Stimulated activated CD8-positive, alpha-beta memory T cell treated with anti-CD3 and anti-CD28 coated beads, Interleukin-4, amount 100 ng/mL, for 1 hour (primary cell): ENCODE results near the gene LTV1.

Experiments
- DNase-seq, 2 donors: peaks; one replicate each; pipeline ENCODE4 v3.0.0-alpha.2; 2020; ENCODE audit warnings: low read depth in 2 of 2, low spot score in 1 of 2

LTV1 gene

DNA sequence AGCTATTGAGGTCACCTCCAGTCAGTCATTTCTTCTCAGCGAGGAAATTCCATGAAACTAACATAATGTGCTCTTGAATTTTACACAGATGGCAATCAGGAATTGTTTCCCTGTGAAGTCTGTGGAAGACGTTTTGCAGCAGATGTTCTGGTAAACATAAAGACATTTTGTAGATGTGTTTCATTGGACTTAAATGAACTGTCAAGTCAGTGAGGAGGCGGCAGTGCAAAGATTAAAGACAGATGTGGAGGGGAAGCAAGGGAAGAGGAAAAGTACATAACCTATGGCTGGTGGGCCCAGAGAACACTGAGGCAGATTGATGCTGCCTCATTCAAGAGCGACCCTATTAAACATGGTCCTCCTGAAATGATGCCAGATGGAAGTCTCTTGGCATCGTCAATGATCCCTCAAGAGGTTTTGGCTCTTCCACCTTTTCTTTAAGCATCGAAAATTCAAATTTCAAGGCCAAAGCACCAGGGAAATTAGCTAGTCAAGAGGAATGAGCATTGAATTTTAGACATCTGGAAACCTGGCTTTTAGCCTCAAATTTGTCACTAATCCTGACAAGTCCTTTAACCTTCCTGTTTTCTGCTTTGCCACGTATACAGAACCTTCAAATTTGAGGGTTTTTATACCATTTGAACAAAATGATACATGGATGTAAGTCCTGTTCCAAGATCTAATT is 41.2 kb downstream of the LTV1 start:
- no peak for DNase-seq

GRCh38 chr6:143885116-143885515 is 42.0 kb downstream of the LTV1 start:
- DNase-seq, result no peak

DNA sequence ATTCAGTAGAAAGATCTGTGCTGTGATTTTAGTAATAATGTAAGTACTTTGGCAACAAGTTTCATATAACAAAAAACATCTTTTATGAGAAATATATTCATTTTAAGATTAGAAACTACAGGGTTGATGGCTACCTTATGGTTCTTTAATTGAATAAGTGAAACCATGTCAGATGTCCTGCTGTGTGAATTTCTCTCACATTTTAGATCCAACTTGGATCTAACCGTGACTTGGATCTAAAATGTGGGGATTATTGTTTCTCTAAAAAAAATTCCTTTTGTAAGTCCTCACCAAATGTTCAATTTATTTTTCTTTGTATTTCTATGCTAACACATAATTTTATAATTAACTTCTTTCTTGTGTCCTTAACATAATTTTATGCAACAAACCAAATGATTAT is 51.5 kb downstream of the LTV1 start:
- no peak for DNase-seq

DNA sequence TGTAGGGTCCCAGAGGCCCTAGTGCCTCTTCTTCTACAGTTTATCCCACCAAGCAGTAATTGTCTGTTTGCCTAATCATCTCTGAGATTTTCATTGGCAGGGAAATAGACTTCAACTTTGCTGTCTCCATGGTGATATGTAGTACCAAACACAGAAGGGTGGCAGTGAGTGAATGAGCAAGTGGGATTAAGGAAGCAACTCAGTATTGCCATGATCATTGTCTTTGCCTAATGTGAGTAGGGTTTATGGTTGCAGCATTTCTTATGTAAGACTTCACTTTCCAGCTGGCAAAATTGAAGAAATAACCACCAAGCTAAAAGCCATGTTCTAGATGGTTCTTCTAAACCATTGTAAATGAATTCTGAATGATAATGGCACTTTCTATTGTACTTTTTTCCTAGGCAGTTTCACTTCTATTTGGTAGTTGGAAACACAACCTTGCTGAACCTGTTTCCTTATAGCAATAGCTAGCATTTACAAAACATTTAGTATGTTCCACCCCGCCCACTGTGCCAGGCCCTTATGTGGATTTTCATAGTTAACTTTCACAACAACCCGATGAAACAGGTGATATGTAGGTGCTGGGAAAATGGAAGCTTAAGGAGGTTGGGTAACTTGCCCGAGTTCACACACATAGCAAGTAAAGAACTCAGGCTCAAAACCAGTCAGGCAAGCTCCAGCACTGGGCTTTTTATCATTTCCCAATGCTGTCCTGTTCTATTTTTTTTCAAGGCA is 53.2 kb downstream of the LTV1 start:
- DNase-seq, result no peak

DNA sequence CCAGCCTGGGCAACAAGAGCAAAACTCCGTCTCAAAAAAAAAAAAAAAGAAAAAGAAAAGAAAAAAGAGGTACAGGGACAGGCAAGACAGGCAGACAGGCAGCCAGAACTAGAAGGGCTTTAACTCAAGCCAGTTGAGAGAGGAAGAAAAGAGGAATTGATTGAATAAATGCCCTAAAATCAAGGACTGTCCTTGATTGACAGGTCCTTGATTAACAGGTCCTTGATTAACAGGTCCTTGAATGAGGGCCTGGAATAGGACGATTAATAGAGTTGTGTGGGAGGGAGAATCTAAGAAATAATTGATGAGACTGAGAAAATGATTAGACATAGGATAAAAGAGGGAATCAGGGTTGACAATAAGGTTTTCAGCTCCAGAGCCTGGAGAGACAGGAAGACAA is 57.2 kb downstream of the LTV1 start:
- DNase-seq, result no peak

GRCh38 chr6:143901885-143902750 is 59.0 kb downstream of the LTV1 start:
- DNase-seq, result no peak

GRCh38 chr6:143902827-143903226 is 59.7 kb downstream of the LTV1 start:
- DNase-seq, result no peak

GRCh38 chr6:143911028-143911427 is 67.9 kb downstream of the LTV1 start:
- DNase-seq, result no peak

DNA sequence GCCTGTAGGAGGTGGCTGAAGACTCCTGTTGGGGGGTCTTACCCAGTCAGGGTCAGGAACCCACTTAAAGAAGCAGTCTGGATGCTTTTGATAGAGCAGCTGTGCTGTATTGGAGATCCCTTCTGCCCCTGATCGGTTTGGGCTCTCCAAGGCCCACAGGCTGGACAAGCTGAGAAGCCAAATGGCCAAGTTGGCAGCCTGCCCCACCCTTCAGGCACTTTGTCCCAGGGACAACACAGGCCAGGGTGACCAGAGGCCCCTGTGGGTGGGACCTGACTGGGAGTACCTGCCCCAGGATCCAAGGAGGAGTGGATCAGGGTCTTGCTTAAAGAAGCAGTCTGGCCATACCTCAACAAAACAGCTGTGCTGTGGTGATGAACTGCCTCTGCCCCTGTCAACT is 69.5 kb downstream of the LTV1 start:
- no peak for DNase-seq
